Heart left ventricle (tissue), 16 donors: ENCODE measurements around the gene TSPAN11. TPM values are rescaled to one million over a fixed set of nuclear protein-coding genes. Genes with fewer than 3 reads are reported as not detected.
A peak's percentile ranks its signal among the peaks of the same experiment; 100 is the strongest.

Experiments used
- ATAC-seq, 4 donors: fragments of 200-7000 bp; cut with Tn5 transposase; one replicate each; pipeline ENCODE4 v1.9.1; 2020 to 2022; ENCODE audit warnings: moderate library complexity in 4 of 4, mild to moderate bottlenecking in 3 of 4, moderate number of reproducible peaks in 1 of 4
- DNase-seq, 5 donors: peaks; one replicate each; pipeline ENCODE4 v3.0.0-alpha.2; 2020
- H3K27ac ChIP-seq, 12 donors: fragments of 200-600 bp; sonication (generic) in 4 of 12; one replicate each; pipeline versions ENCODE4 v1.5.0 to v1.8.0; 2016 to 2022; ENCODE audit warnings: mild to moderate bottlenecking in 2 of 12
- H3K27me3 ChIP-seq, 9 donors: fragments of 200-600 bp; sonication (generic) in 2 of 9; one replicate each; pipeline versions ENCODE4 v1.5.1 to v1.8.0; 2016 to 2022; ENCODE audit warnings: mild to moderate bottlenecking in 3 of 9
- H3K36me3 ChIP-seq, 9 donors: fragments of 200-600 bp; sonication (generic) in 2 of 9; one replicate each; pipeline versions ENCODE4 v1.5.0 to v1.8.0; 2018 to 2022; ENCODE audit warnings: mild to moderate bottlenecking in 2 of 9
- H3K4me1 ChIP-seq, 12 donors: fragments of 200-600 bp; sonication (generic) in 4 of 12; one replicate each; pipeline versions ENCODE4 v1.5.0 to v1.8.0; 2016 to 2022; ENCODE audit warnings: mild to moderate bottlenecking in 3 of 12
- H3K4me3 ChIP-seq, 12 donors: fragments of 200-600 bp; sonication (generic) in 4 of 12; one replicate each; pipeline versions ENCODE4 v1.5.0 to v1.8.0; 2017 to 2022; ENCODE audit warnings: mild to moderate bottlenecking in 9 of 12, moderate library complexity in 4 of 12
- H3K9me3 ChIP-seq, 12 donors: fragments of 200-600 bp; sonication (generic) in 4 of 12; one replicate each; pipeline versions ENCODE4 v1.5.0 to v1.8.0; 2016 to 2022; ENCODE audit warnings: mild to moderate bottlenecking in 1 of 12
- CTCF ChIP-seq, 12 donors: fragments of 200-600 bp; sonication (generic) in 4 of 12; IDR thresholded peaks; one replicate each; pipeline versions ENCODE4 v1.5.0 to v1.8.0; 2018 to 2022; ENCODE audit warnings: antibody characterized with exemption in 12 of 12, mild to moderate bottlenecking in 5 of 12
- POLR2A ChIP-seq, 2 donors: fragments of 450-650 bp; IDR thresholded peaks; one replicate each; pipeline ENCODE4 v1.6.1; 2017; ENCODE audit warnings: antibody characterized with exemption in 2 of 2, mild to moderate bottlenecking in 2 of 2, moderate library complexity in 2 of 2
- whole genome bisulfite sequencing, 4 donors: extraction: QIAGEN DNeasy Blood & Tissue Kit in 2 of 4; methylation state at CpG; one replicate each; pipeline versions ENCODE4 v1.1.5 to v1.1.7; 2013 to 2018; 5-methylcytosine and 5-hydroxymethylcytosine counted together
- intact Hi-C, 10 donors: fragments of 100-400 bp; cut with DNase I; formaldehyde crosslinking; loops; one replicate each; pipeline versions ENCODE4 v1.11.1 to v1.14.2; 2022
- polyA plus RNA-seq, 2 donors: library from polyadenylated mRNA; stranded (reverse); fragments of 200-250 nt; gene quantifications; one replicate each; pipeline ENCODE4 v1.2.3, GENCODE V29; 2013
- total RNA-seq, 9 donors: library from RNA; depleted of rRNA in 2 of 9; stranded (reverse); fragments of >200 nt in 2 of 9; fragmentation: NEBNext Ultra II Directional in 3 of 9; extraction: Animal tissue kit (Norgen Biotek cat#: 25700) in 3 of 9; gene quantifications; one replicate each; pipeline versions ENCODE4 v1.1.0 to v1.2.4, GENCODE V29; 2016 to 2023
- donor health status: ischemic (EF 13 %, LVEDD 7.1; RV severe dilation, severe dysfunction).
- donor health status: healthy with polysubstance abuse.
- donor health status: DM: no; HTN: yes; CAD: no.
- donor health status: DM: no; HTN: no; CAD: no.
- donor health status: ischemic (EF 25% LVEDD 6.9; RV normal size, moderate dysfunction).
- donor health status: ischemic (EF 25% LVEDD 5.7; RV mildly dilated, moderate dysfunction).
- donor health status: healthy.
- donor health status: DM: yes; HTN: yes; CAD: no.
- donor health status: ischemic (EF 35%, LVEDD 5.7; RV mildly dilated, moderate dysfunction).
- donor health status: nonischemic (EF 11% LVEDD 7.7; RV severe dilation, severe dysfunction).
- donor health status: DM: yes; HTN: yes; CAD: no.
- donor health status: PGD.
- donor health status: ischemic (EF 29% LVEDD 5.4; RV normal size, mild dysfunction).
- donor health status: nonischemic (EF 23%, LVEDD 6.1; RV moderate dilation, normal function).

The TSPAN11 gene
- total and polyA plus RNA-seq, 11 donors = 0.49 to 4.2 (median 1.9) TPM

- Histone ChIP-seq H3K36me3 (no peaks in the 10 kb centered on the region), H3K9me3 (no peaks in the 10 kb centered on the region), H3K4me1 (peaks cover 0 to 13% (median 0%) of the 10 kb centered on the region in 12 donors), H3K27ac (no peak overlapping the region), H3K27me3 (no peaks in the 10 kb centered on the region), H3K4me3 (no peak overlapping the region)
- WGBS, 4 donors = 84 to 90% (median 85%) methylated on average over 4 of the region's 4 CpGs
- no peak for ATAC-seq
- intact Hi-C loops = no loop called here
- no peak for DNase-seq
- TF ChIP-seq CTCF (IDR thresholded peaks at IDR 0.05) (no peak), POLR2A (IDR thresholded peaks at IDR 0.05) (no peak)
Measured at GRCh38 chr12:30908076-30908721, 18.3 kb upstream of the TSPAN11 start.

- no peaks in the 10 kb centered on the region for H3K9me3 ChIP-seq
- no peaks in the 10 kb centered on the region for H3K36me3 ChIP-seq
- H3K27me3 ChIP-seq = no peaks in the 10 kb centered on the region
- 51 to 69% (median 60%) methylated on average over 3 of the region's 3 CpGs for WGBS, 4 donors
- peaks cover 0 to 13% (median 0%) of the 10 kb centered on the region in 12 donors for H3K4me1 ChIP-seq
- peak in 1 of 4 donors; percentile 16 for ATAC-seq
- TF ChIP-seq CTCF (IDR thresholded peaks at IDR 0.05) = no peak
- no peak for TF ChIP-seq POLR2A (IDR thresholded peaks at IDR 0.05)
- H3K27ac ChIP-seq = peak overlapping the region in 3 of 12 donors; percentile 3 to 27 (median 20)
- DNase-seq = no peak
- no peak overlapping the region for H3K4me3 ChIP-seq
- intact Hi-C loops = no loop called here
Measured at GRCh38 chr12:30908722-30909348, 17.7 kb upstream of the TSPAN11 start.

- DNase-seq (no peak), ATAC-seq (no peak)
- Histone ChIP-seq H3K36me3 (no peaks in the 10 kb centered on the region), H3K9me3 (no peaks in the 10 kb centered on the region), H3K27me3 (no peaks in the 10 kb centered on the region), H3K27ac (peak overlapping the region in 4 of 12 donors; percentile 3 to 27 (median 20)), H3K4me1 (peaks cover 0 to 13% (median 0%) of the 10 kb centered on the region in 12 donors), H3K4me3 (no peak overlapping the region)
- intact Hi-C loops = no loop called here
- 71 to 86% (median 81%) methylated on average over 5 of the region's 5 CpGs for WGBS, 4 donors
- TF ChIP-seq CTCF (IDR thresholded peaks at IDR 0.05) (no peak), POLR2A (IDR thresholded peaks at IDR 0.05) (no peak)
Measured at GRCh38 chr12:30909349-30910037, 17.1 kb upstream of the TSPAN11 start.

GRCh38 chr12:30910038-30910350 is 16.6 kb upstream of the TSPAN11 start:
- no peaks in the 10 kb centered on the region for H3K36me3 ChIP-seq
- peaks cover 0 to 13% (median 0%) of the 10 kb centered on the region in 12 donors for H3K4me1 ChIP-seq
- no peak overlapping the region for H3K27ac ChIP-seq
- H3K9me3 ChIP-seq = no peaks in the 10 kb centered on the region
- 89 to 100% (median 93%) methylated on average over 1 of the region's 1 CpG for WGBS, 4 donors
- intact Hi-C loops = no loop called here
- H3K4me3 ChIP-seq = no peak overlapping the region
- no peak for TF ChIP-seq CTCF (IDR thresholded peaks at IDR 0.05)
- TF ChIP-seq POLR2A (IDR thresholded peaks at IDR 0.05) = no peak
- no peaks in the 10 kb centered on the region for H3K27me3 ChIP-seq
- no peak for ATAC-seq
- DNase-seq = no peak
